Skeletal muscle cell (primary cell): ENCODE measurements around the gene KSR2.

Source experiments
- DNase-seq: peaks from one replicate; pipeline ENCODE4 v3.0.0-alpha.2; 2010; ENCODE audit warnings: low read depth
- H3K4me3 ChIP-seq: 2 replicates; pipeline ENCODE4 v1.5.1; 2011; ENCODE audit warnings: low read depth, mild to moderate bottlenecking, control low read depth, low read length, moderate library complexity

KSR2 gene

DNA sequence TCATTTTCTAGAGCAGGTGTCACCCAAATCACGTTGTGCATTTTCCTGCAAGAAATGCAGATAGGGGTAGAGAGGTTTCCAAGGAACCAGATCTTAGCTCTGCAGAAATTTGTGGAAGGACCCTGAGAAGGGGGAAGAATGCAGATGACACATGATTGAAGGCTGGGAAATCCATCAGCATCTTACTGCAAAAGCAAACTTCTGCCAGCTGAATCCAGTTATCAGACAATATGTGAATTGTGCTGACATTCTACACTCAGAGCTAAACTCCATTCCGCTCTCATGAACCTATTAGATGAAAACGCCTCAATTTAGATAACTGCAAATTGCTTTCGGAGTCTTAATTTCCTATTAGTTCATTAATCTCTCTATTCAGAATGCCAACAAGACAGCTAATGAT is 396.0 kb downstream of the KSR2 start:
- no peak overlapping the region for H3K4me3 ChIP-seq
- no peak for DNase-seq

DNA sequence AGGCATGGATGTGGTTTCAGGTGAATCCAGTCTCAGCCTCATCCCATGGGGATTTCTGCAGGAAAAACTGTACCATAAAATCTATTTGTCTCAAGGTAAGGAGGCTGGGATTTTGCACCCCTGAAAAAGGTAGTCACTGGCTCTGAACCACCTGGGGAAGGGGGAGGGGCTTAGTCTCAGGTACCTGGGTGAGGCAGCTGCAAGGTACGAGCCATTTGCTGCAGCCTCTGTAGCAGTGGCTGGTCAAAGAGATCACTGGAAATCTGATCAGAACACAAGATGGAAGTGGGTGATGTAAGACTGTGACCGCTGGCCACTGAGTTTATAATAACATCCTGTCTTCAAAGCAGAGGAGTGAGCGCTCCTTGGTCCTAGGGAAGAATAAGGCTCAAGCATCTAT is 397.5 kb downstream of the KSR2 start:
- H3K4me3 ChIP-seq = no peak overlapping the region
- DNase-seq = no peak

DNA sequence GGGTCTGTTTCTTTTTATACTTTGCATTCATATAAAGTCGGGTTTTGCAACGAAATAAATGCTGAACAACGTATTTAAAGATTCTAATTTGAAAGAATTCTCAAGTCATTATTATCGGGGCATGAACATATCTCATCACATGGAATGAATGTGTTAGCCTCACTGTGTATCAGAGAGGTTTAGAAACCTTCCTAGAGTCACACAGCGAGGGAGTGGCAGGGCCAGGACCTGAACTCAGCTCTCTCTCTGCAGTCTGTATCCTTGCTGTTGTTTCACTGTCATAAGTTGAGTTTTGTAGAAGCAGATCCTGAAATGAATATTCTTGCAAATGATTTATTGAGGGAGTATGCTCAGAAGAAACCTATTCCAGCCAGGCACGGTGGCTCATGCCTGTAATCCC is 398.2 kb downstream of the KSR2 start:
- H3K4me3 ChIP-seq = no peak overlapping the region
- DNase-seq = no peak

DNA sequence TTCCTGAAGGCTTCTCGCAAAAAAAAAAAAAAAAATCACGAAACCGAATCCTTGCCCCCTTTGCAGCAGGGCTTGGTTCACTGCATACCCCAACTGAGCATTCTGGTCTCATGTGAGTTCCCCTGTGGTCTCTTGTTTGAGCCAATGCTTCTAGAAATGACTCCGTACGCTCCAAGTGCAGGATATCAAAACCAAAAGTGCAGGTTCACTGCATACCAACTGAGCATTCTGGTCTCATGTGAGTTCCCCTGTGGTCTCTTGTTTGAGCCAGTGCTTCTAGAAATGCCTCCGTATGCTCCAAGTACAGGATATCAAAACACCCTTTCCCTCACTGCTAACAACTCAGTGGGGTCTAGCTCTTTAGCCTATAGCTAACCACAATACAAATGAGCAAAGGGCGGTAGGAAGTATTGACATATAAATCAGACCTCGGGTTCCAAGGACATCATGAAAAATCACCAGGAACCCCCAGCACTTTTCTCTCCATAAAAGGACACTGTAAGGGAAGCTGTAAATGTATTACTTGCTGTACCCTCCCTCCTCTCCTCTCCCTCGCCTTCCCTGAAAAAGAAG is 401.1 kb downstream of the KSR2 start:
- no peak for DNase-seq
- H3K4me3 ChIP-seq = no peak overlapping the region

DNA sequence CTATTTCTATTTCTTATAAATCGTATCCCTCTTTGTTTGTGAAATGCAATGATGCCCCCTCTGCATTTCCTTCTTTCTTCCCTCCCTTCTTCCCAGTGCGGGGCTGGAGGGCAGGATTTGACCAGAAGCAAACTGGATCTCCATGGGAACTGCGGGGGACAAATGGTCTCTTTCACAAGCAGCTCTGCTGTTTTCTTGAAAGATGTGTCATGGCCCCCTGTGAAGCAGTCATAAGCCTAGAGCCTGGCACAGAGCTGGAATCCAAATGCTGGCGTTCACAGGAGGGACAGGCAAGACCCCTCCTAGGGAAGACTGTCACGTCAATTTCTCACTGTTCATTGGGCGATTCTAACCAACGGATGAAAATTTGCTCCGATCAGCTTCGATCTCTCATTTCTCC is 403.9 kb downstream of the KSR2 start:
- H3K4me3 ChIP-seq = no peak overlapping the region
- DNase-seq = no peak

- no peak overlapping the region for H3K4me3 ChIP-seq
- DNase-seq = no peak
Measured at GRCh38 chr12:117563706-117564105, 405.1 kb downstream of the KSR2 start.

- DNase-seq = no peak
Measured at GRCh38 chr12:117563007-117563406, 405.8 kb downstream of the KSR2 start.

DNA sequence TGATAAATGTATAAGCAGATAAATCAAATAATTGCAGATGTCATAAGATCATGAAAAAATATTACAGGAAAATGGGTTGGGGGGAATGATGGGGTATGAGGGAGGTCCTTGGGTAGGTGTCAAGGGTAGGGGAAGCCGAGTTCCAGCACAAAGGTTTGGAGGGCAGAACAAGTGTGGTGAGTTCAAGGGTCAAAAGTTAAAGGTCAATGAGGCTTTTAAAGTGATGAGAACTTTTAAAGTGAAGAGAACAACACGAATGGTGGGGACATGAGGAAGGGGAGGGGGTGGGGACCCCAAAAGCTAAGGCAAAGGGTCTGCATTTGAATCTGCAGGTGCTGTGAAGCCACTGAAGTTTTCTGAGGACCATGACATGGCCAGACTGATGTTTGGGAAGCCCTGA is 406.8 kb downstream of the KSR2 start:
- H3K4me3 ChIP-seq = no peak overlapping the region

More at GRCh38 chr12:117563007-117563406, 405.8 kb downstream of the KSR2 start:
- H3K4me3 ChIP-seq = no peak overlapping the region

GRCh38 chr12:117559978-117560377 is 408.8 kb downstream of the KSR2 start:
- DNase-seq = no peak
- H3K4me3 ChIP-seq = no peak overlapping the region

More for the DNA sequence above, 406.8 kb downstream of the KSR2 start:
- DNase-seq = no peak

DNA sequence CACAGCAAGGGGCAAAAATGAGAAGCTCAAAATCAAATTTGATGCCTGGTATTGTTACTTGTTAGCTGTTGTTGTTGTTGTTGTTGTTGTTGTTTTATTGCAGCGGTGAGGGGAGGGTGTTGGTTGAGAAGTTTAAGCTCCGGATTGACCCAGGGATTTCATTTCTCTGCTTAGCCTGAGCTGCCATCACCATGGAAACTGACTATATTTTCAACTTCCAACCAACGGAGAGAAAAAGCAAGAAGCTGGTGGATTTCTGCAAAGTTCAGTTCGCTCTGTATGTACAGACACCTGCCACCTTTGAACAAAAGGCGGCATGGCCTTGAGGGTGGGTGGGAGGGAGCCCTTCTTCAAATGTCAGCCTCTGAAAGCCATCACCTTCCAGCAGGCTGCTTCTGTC is 412.9 kb downstream of the KSR2 start:
- no peak for DNase-seq
- H3K4me3 ChIP-seq = no peak overlapping the region

GRCh38 chr12:117552971-117553370 is 415.8 kb downstream of the KSR2 start:
- no peak for DNase-seq
- no peak overlapping the region for H3K4me3 ChIP-seq

GRCh38 chr12:117551665-117552064 is 417.1 kb downstream of the KSR2 start:
- no peak overlapping the region for H3K4me3 ChIP-seq
- no peak for DNase-seq

DNA sequence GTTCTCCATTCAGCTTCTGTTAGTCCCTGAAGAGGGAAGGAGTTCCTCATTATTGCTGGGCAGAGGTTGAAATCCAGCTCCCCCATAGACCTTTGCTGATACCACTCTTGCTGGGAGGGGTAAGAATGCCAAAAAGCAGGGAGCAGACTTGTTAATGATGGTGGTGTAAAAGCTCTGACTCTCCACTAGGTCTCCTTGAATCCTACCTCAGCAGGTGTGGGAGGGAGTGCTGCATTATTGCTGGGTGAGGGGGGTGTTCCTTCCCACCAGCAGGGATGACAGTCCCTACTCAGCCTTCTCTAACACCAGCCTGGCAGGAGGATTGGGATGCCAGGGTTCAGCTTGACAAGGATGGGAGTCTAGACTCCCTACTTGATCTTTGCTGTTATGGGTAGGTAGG is 421.6 kb downstream of the KSR2 start:
- no peak overlapping the region for H3K4me3 ChIP-seq
- no peak for DNase-seq

GRCh38 chr12:117545216-117545615 is 423.6 kb downstream of the KSR2 start:
- H3K4me3 ChIP-seq = no peak overlapping the region
- DNase-seq = no peak

DNA sequence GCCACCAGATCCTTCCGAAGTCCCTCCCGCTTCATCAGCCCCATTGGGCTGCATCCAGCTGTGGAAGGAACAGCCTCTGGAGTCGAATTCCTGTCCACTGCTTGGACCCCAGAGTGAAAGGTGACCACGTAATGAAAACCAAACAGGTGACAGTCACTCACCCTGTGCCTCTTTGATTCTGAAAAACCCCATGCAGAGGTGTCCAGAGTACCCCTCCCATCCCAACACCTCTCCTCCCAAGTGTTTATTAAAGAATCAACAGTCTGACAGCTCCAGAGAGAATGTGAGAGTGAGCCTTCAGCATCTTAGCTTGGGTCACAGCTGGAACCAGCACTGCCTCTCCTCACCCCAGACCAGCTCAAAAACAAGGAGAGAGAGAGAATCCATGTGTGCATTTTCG is 428.8 kb downstream of the KSR2 start:
- H3K4me3 ChIP-seq = no peak overlapping the region
- DNase-seq = no peak

DNA sequence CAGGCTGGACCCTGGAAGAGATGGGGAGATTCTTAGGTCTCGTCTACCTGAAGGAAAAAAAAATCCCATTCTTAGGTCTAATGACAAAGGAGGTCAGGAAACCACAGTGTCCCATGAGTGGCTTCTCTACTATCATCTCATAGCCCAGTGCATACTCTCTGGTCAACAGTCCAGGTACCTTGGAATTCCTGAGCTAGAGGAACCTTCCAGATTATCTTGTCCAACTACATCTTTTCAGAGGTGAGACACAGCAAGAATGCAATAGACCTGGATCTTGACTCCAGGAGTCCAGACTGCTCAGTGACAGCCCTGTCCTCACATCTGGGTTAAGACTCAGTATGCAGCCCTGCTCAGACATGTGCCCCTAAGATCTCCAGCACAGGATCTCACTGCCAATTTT is 429.9 kb downstream of the KSR2 start:
- no peak for DNase-seq
- no peak overlapping the region for H3K4me3 ChIP-seq

DNA sequence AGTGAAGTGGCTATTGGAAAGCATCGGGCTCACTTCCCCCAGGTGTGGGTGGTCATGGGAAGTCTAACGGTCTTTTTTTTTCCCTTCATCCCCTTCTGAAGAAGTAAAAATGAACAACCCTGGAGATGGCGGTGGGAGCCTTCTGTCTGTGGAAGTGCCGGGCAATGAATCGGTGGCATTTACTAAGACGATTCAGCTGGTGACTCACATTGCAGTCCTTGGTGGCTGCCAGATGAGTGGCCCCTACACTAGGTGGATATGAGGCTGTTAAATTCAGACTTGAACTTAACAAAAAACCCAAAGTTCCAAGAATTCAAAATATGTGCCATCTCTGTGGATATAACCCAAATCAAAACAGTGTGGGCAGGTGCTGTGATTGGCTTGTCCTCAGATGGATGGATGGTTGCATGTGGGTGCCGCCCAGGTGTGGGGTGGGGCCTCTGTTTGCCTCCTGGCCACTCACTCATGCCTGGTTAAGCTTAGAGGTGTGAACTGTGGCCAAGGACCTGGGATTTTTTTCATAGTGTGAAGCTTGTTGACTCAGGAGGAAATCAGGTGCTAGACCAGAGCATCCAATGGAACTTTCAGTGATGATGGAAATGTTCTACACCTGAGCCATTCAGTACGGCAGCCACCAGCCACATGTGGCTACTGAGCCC is 430.6 kb downstream of the KSR2 start:
- H3K4me3 ChIP-seq = no peak overlapping the region
- no peak for DNase-seq

GRCh38 chr12:117533687-117534086 is 435.1 kb downstream of the KSR2 start:
- no peak for DNase-seq
- H3K4me3 ChIP-seq = no peak overlapping the region

DNA sequence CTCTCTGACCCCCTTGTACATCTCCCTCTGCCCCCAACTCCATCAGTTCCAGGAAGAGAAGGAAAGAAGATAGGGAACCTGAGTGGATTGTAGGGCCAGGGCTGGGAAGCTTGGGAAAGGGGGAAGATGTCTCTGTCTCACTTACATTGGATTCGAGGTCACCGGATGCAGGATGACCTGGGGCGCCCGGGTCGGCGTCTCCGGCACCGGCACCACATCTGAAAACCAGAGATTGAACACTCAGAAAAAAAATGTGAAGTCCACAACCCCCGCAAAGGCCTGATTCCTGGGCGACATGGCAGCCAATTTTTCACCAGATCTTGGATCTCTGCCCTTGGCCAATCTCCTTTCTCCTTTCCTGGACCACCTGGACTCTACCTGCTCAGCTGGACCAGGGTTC is 438.0 kb downstream of the KSR2 start:
- no peak overlapping the region for H3K4me3 ChIP-seq
- DNase-seq = no peak

DNA sequence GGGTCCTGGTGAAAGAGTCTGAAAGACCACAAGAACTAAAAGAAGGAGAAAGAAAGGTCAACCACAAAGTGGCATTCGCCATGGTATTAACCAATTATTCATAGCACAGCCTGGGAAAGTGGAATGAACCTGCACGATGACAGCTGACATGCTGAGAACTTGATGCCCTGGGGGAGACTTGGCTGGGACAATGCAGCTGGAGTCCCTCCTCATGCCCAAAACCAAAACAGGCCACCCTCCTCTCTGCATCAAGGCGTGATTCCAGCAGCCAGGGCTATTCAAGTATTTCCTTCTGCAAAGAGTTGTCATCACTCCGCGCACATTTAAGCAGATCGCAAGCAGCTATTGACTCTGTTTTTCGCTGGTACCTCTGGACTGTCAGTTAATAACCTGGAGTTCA is 440.3 kb downstream of the KSR2 start:
- no peak for DNase-seq

GRCh38 chr12:117527479-117527855 is 441.3 kb downstream of the KSR2 start:
- H3K4me3 ChIP-seq = no peak overlapping the region
- no peak for DNase-seq

More for the DNA sequence above, 440.3 kb downstream of the KSR2 start:
- H3K4me3 ChIP-seq = no peak overlapping the region
